NCI-H774 (cell line): ENCODE results near the gene ANP32A.

Source experiments
- DNase-seq: peaks from one replicate; lab custom pipeline; 2025; lab: John Stamatoyannopoulos, UW

The ANP32A gene

GRCh38 chr15:68797599-68798345, 22.9 kb downstream of the ANP32A start:
- no peak for DNase-seq

GRCh38 chr15:68797191-68797590, 23.5 kb downstream of the ANP32A start:
- DNase-seq = no peak

- no peak for DNase-seq
These were observed 24.1 kb downstream of the ANP32A start for GRCh38 chr15:68796576-68796975.

- DNase-seq = no peak
These were observed 25.3 kb downstream of the ANP32A start for GRCh38 chr15:68795298-68795848.

- DNase-seq = no peak
These were observed 25.8 kb downstream of the ANP32A start for GRCh38 chr15:68794863-68795262.

GRCh38 chr15:68794307-68794706, 26.4 kb downstream of the ANP32A start:
- no peak for DNase-seq

- DNase-seq = no peak
These were observed 26.9 kb downstream of the ANP32A start for GRCh38 chr15:68793776-68794175.

GRCh38 chr15:68792901-68793766, 27.6 kb downstream of the ANP32A start:
- DNase-seq = no peak

- DNase-seq = no peak
These were observed 29.0 kb downstream of the ANP32A start for GRCh38 chr15:68791431-68792283.

- DNase-seq = no peak
These were observed 29.8 kb downstream of the ANP32A start for GRCh38 chr15:68790910-68791309.

GRCh38 chr15:68790242-68790575, 30.5 kb downstream of the ANP32A start:
- DNase-seq = no peak

- DNase-seq = no peak
These were observed 31.0 kb downstream of the ANP32A start for GRCh38 chr15:68789534-68790241.

GRCh38 chr15:68789091-68789490, 31.6 kb downstream of the ANP32A start:
- DNase-seq = no peak

- DNase-seq = no peak
These were observed 32.5 kb downstream of the ANP32A start for GRCh38 chr15:68788264-68788624.

- no peak for DNase-seq
These were observed 33.0 kb downstream of the ANP32A start for GRCh38 chr15:68787609-68788263.

GRCh38 chr15:68786753-68787152, 33.9 kb downstream of the ANP32A start:
- no peak for DNase-seq

- no peak for DNase-seq
These were observed 35.2 kb downstream of the ANP32A start for GRCh38 chr15:68785541-68785940.

GRCh38 chr15:68784206-68784605, 36.5 kb downstream of the ANP32A start:
- no peak for DNase-seq

GRCh38 chr15:68783226-68784058, 37.3 kb downstream of the ANP32A start:
- DNase-seq = no peak

- no peak for DNase-seq
These were observed 38.0 kb downstream of the ANP32A start for GRCh38 chr15:68782589-68783161.
